SIG-M5 (cell line): Measurements from ENCODE around the gene NUDT4B.
"Not testable (repeated sequence)": the region's sequence is repeated elsewhere in the genome, so short reads cannot be mapped to it uniquely, and the experiment has no call there.

Source experiments
- DNase-seq: peaks from one replicate; lab custom pipeline; 2025; lab: John Stamatoyannopoulos, UW

Gene NUDT4B

DNA sequence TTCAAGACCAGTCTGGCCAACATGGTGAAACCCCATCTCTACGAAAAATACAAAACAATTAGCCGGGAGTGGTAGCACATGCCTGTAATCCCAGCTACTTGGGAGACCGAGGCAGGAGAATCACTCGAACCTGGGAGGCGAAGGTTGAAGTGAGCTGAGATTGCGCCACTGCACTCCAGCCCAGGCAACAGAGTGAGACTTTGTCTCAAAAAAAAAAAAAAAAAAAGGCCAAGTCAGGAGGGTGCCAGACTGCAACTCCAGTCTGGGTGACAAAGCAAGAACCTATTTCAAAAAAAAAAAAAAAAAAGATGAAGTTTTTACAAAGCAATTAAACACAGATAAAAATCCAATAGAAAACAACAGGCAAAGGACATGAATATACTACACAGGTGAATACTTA is 9.9 kb upstream of the NUDT4B start:
- DNase-seq, result not testable (repeated sequence)

DNA sequence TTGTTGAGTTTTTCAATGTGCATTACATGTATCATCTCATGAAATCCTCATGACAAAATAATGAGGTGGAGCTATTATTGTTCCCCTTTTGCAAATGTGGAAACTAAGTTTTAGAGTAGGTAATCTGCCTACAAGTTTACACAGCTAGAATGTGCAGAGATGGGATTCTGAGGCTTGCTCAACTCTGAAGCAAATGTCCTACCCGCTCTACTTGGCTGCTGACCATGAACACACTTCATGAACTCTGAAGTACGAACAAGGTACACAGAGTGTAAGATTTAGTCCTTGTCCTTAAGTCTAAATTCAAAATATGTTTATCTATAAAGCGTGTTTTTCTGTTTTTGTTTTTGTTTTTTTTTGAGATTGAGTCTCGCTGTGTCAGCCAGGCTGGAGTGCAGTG is 5.4 kb upstream of the NUDT4B start:
- DNase-seq, result not testable (repeated sequence)

DNA sequence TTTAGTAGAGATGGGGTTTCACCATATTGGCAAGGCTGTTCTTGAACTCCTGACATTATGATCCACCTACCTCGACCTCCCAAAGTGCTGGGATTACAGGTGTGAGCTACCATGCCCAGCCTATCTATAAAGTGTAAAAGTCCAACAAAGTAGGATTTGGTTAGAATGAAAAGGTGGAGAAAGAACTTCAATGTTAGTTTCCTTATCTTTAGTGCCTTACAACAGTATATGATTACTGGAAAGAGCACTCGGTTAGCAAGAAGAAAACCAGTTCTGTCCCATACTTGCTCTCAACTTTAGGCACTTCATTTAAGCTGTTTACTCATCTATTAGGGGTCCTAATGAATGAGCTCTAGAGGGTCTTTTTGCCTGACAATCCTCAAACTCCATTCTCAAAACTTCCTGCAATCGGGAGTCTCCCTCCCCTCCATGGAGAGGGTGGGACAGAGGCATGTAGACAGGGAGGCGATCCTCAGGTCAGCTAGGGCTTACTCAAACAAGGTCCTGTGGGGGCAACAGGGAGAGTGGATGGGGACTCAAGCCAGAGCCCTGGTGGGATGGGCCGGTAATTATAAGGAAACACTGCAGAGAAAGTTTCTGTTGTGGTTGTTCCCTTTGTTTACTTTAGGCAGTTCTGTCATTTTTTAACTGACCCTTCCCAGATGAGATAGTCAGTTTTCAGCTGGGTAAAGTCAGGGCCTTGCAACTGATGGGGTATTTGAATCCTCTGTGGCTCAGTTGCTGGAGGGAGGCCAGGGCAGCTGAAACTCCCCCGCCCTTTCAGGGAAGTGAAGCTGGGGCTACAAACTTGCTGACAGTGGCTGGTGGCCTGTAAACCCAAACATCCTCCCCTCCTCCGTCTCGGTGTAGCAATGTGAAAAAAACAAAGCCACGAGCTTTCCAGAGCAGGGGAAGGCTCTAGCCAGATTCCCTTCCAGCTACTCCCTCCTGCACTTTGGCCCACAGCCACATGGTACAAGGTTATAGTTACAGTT is 4.6 kb upstream of the NUDT4B start:
- not testable (repeated sequence) for DNase-seq

DNA sequence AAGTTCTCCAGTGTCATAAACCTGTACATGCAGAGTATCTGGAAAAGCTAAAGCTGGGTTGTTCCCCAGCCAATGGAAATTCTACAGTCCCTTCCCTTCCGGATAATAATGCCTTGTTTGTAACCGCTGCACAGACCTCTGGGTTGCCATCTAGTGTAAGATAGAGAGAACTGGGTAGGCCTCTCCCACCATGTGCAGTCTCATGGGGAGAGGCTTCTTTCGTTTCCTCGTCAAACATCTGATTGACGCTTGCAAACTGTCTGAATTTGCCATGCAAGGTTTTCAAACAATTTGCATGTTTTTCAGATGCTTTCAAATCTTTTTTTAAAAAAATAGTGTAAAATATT is 734 bp downstream of the NUDT4B start:
- DNase-seq, result not testable (repeated sequence)

DNA sequence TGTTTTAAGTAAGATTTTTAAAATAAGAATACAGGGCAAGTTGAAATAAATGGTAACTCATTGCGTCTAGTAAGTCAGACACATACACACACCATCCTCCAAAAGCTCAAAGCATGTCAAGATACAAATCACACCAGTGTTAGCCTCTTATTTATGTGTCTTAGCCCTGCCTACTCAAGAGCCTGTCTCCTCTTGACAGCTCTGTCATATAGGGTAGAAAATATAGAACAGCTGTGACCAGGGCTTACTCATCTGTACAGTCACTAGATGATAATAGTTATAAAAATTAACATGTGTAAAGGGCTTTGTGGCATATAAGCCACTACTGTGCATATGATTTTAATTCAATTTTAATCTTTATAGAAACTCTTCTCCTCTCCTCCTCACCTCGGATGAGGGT is 7.7 kb downstream of the NUDT4B start:
- DNase-seq, result not testable (repeated sequence)

DNA sequence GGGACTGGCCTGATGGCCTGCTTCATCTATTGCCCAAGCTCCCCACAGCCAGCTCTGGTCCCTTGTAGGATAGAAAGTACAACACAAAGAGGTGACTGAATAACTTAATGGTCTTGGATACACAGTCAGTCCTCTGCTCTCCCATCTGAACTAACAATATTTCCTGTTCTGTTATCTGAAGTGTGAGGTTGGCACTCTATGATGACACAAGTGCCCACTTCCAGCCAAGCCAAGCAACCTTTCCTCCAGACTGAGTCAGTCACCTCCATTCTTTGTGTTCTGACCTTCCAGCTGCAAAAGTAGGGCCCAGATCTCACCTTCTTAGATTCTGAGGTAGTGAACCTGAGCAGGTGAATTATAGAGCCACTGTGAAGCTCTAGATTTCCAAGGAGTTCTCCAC is 8.9 kb downstream of the NUDT4B start:
- DNase-seq, result not testable (repeated sequence)

DNA sequence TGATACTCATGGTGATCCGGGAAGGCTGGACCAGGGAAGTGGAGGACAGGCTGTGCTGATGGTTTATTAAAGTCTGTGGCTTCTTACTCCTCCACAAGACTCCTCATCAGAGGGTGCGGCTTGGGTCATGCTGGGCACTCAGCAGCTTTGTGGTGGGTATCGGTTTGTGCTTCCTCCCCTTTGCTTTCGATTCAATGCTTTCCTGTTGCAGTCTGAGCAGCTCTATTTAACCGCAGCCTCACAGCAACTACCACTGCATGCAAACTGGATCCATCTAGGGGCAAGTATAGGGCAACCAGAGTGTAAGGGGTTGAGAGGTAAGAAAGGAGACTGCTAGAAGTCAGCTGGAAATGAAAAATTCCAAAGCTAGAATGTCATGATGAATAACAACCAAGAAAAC is 9.8 kb downstream of the NUDT4B start:
- DNase-seq, result not testable (repeated sequence)

DNA sequence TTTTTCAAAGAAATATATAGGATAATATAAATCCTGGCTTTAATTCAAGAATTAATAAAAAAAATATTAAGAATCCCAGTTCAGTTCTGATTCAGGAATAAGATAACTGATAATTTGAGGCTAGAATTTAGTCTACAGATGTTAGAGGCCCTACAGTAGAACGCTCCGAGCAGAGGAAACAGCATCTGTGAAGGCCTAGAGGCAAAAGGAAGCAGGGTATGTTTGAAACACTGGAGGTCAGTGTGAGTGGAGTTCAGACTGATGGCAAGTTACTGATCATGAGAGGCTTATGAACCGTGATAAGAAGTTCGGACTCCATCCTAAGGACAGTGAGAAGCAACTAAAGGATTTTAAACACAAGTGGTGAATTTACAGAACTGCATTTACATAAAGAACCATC is 10.4 kb downstream of the NUDT4B start:
- DNase-seq, result not testable (repeated sequence)

DNA sequence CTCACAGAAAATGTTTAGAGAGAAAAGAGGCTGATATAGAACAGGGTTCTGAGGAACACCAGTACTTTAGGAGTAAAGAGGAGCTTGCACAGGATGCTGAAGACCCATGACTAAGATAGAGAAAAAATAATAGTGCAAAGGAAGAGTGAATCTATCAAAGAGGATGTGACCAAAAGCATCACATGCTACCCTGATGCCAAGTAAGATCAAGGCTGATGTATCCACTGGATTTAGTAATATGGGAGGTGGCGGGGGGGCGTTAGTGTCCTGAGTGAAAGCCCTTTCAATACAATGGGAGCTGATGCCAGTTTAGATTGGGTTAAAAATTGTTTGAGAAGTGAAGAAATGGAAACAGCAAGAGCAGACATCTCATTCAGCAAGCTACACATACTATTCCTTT is 11.2 kb downstream of the NUDT4B start:
- DNase-seq, result not testable (repeated sequence)

DNA sequence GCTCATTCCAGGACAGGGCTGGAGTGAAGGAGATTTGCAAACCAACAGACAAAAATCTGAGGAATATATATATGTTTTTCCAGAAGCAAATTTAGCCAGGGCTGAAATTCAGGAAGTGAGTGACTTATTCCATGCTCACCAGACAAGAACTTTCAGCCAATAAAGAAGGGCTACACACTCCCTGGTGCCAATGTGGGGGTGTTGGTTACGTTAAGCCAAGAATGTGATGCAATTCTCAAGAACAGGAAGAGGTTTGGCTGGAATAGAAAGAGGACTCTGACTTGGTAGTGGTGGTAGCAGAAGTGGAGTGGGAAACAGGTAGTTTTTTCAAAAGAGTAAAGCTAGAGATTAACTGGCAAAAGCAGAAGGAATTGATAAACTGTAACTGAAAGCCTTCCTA is 11.6 kb downstream of the NUDT4B start:
- DNase-seq, result not testable (repeated sequence)

DNA sequence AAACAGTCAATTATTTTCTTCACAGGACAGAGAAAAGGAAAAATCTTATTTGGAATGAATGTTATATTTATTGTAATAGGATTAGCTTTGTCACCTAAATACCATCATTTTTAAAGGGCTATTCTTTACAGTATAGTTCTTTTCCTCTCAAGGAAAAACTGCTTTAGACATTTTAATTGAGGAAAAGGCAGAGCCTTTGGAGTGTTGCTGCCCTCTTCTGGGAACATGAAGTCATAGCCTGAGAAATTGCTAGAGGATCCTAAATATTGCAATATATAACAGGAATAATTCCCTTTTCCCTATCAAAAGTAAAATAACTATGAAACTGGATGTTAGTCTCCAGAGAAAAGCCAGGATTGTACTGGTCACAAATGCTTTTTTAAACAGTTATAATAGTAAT is 12.8 kb downstream of the NUDT4B start:
- not testable (repeated sequence) for DNase-seq

DNA sequence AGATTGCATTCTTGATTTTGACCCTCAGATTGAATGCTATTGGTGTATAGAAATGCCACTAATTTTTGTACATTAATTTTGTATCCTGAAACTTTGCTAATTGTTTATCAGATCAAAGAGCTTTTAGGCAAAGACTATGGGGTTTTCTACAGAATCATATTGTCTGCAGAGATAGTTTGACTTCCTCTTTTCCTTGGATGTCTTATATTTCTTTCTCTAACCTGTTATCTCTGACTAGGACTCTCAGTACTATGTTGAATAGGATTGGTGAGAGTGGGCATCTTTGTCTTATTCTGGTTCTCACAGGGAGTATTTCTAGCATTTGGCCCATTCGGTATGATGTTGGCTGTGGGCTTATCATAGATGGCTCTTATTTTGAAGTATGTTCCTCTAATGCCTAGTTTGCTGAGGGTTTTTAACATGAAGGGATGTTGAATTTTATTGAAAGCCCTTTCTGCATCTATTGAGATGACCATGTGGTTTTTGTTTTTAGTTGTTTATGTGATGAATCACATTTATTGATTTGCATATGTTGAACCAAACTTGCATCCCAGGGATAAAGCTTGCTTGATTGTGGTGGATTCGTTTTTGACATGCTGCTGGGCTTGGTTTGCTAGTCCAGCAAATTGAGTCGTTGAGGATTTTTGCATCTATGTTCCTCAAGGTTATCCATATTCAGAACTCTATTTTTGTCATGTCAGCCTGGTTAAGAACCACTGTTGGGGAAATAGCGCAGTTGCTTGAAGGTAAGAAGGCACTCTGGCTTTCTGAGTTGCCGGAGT is 16.9 kb downstream of the NUDT4B start:
- DNase-seq, result not testable (repeated sequence)

DNA sequence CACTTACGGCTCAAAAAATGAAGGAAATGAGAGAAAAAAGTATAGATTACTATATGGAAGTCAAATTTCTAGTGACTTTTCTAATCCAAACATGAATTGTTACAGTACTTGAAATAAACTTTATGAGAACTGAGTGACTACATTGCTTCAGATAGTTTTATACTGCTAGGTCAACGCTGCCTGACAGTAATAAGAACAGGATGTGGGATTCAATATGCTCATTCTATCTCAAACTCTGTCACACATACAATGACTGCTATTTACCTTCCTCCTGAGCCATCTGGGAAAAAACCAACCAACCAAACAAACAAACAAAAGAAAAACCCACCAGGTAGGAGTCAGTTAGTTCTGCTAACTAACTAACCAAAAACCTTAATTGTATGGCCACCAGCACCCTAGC is 20.0 kb downstream of the NUDT4B start:
- DNase-seq, result not testable (repeated sequence)

DNA sequence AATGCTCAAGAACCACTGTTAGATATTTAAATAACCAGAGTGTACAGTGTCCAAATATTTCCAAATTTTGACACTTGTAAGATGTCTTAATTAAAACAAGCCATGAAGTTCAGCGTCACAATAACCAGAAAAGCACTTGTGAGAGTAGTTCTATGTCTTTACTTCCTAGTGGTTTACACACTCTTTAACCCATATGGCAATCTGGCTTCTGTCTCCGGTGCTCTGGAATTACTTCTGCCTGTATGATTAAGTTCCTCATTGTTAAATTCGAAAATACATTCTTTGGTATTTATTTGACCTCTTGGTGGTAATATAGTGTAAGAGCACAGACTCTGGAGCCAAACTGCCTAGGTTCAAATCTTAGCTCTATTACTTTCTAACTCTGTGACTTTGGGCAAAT is 20.9 kb downstream of the NUDT4B start:
- DNase-seq, result not testable (repeated sequence)

DNA sequence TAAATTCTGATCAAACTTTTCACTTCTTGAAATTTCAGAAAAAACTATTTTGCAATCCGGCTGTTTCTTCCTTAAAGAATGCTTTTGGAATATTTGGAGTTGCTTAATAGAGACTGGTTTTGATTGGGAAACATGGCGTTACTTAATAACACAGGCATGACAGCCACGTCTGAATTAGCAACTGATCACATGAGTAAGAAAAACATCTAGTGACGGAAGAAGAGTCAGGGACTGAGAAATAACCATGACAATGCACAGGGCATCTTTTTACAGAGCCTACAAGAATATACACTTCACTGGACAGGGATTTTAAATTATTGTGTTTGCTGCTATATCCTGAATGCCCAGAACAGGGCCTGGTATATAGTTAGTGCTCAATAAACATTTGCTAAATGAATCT is 25.1 kb downstream of the NUDT4B start:
- DNase-seq, result not testable (repeated sequence)

DNA sequence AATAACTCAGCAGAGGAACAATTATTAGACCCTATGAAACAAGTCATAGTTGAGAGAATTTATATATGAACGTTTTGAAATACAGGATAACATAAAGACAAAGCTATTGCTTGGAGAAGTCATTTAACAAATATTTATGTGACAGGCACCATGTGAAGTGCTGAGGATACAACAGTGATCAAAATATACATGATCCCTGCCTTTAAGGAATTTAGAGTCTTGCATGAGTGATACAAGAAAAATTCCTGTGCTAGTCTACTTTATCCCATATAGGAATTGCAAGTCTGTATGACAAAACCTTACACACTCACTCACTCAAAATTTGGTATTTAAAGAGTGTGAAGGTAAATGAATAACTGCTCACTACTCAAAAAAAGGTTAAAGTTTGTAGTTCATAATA is 25.5 kb downstream of the NUDT4B start:
- not testable (repeated sequence) for DNase-seq

DNA sequence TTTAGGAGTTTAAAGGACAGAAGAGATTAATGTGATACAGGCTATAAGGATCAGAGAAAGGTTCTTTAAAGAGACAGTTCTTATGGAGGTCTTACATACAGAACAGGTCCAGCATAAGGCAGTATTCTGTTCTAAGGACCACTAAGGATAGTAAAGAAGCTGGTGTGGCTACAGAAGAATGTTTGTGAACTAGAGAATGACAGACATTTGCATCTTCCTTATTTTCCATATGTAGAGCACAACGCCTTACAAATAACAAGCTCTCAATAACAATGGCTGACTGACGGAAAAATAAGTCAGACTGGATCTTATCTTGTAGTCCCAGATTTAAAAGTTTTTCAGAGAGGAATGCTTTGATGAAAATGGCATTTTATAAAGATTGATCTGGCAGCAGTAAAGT is 26.7 kb downstream of the NUDT4B start:
- not testable (repeated sequence) for DNase-seq

DNA sequence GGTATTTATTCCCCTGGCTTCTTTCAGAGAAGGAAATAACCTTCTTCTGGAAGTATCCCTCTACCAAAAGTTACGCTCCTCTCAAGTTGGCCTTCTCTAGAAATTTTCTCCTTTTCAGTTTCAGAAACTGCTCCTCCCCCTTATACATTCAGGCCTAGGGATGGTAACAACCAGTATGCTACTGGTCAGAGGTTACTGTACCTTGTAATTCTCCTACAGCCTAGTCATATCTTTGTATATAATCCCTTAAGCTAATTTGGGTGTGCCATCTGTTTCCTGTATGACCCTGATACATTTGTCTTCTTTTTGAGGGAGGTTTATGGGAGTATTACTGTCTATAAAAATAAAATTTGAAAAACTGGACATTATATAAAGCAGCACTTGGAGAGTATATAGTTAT is 29.1 kb downstream of the NUDT4B start:
- not testable (repeated sequence) for DNase-seq

DNA sequence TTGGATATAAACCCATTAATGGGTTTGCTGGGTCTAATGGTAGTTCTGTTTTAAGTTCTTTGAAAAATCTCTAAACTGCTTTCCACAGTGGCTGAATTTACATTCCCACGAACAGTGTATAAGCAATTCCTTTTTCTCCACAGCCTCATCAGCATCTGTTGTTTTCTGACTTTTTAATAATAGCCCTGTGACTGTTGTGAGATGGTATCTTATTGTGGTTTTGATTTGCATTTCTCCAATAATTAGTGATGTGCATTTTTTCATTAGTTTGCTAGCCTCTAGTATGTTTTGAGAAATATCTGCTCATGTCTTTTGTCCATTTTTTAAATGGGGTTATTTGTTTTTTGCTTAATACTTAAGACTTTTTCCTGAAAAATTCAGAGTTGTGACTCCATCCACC is 31.8 kb downstream of the NUDT4B start:
- not testable (repeated sequence) for DNase-seq

DNA sequence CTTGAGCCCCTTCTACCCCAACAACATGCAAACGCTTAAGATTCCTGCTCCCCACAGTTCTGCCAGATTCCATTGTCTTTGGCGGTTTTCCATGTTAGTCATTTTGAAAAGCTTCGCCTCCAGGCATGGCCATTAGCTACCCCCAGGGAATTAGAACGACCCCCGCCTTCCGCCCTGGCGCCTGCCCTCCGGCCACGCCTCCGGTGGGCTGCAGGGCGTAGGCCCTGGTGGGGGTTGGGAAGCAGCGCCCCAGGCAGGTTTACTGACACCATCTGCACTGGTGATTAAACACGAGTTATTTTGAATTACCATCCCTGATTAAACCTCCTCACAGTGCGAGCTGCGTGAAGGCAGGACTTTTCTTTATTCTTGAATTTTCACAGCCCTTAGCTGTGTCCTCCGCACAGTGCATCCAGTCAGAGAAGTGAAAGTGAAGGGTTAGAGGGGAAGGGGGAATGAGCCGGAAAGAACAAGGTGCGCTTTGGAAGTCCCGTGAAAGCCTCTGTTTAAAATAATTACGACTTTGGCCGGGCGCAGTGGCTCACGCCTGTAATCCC is 43.0 kb downstream of the NUDT4B start:
- not testable (repeated sequence) for DNase-seq

DNA sequence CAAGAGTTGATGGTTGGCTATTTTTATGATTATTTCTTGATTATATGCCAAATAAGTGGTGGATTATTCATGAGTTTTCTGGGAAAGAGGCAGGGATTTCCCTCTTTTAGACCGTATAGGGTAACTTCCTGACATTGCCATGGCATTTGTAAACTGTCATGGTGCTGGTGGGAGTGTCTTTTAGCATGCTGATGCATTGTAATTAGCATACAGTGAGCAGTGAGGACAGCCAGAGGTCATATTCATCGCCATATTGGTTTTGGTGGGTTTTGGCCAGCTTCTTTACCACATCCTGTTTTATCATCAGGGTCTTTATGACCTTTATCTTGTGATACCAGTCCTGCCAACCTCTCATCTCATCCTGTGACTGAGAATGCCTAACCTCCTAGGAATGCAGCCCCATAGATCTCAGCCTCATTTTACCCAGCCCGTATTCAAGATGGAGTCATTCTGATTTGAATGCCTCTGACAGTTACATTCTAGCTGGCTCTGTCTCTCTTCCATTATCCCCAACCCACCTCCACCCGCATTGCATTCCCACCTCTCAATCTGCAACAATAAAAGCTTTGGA is 45.3 kb downstream of the NUDT4B start:
- not testable (repeated sequence) for DNase-seq
